ENCODE data around the gene BASP1.

DNA sequence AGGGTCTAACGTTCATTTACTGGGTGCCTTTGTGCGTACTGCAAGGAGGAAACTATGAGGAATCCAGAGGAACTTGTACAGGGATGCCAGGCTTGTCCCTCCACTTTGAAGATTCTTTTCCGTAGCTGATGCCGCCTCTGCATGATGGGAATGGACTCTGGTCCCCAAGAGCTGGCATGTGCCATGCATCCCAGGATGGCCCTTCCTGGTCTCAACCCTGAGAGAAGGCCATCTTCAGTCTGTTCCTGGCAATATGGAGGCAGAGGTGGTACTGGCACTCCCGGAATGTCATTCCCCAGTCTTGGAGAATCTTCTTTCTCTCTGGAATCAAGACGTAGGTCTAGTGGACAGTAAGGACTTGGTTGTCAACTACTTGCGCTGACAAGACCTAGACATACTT lies 61.5 kb downstream of the BASP1 start:
- TF ChIP-seq, protein P1, sequence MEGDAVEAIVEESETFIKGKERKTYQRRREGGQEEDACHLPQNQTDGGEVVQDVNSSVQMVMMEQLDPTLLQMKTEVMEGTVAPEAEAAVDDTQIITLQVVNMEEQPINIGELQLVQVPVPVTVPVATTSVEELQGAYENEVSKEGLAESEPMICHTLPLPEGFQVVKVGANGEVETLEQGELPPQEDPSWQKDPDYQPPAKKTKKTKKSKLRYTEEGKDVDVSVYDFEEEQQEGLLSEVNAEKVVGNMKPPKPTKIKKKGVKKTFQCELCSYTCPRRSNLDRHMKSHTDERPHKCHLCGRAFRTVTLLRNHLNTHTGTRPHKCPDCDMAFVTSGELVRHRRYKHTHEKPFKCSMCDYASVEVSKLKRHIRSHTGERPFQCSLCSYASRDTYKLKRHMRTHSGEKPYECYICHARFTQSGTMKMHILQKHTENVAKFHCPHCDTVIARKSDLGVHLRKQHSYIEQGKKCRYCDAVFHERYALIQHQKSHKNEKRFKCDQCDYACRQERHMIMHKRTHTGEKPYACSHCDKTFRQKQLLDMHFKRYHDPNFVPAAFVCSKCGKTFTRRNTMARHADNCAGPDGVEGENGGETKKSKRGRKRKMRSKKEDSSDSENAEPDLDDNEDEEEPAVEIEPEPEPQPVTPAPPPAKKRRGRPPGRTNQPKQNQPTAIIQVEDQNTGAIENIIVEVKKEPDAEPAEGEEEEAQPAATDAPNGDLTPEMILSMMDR (IDR thresholded peaks at IDR 0.05; ENCODE audit: insufficient read depth, low read length) = no peak
- TF ChIP-seq GABPA (IDR thresholded peaks at IDR 0.05; ENCODE audit: low read depth) = no peak
